IMR-90 (cell line): ENCODE results near the gene CELA2A.

Experiments used
- CTCF ChIP-seq: conservative IDR thresholded peaks from 2 replicates; pipeline ENCODE4 v1.5.1; 2012; ENCODE audit warnings: mild to moderate bottlenecking, low read depth, low read length, improper control_type of control experiment
- NFE2L2 ChIP-seq: fragments of 150-350 bp; IDR thresholded peaks from 2 replicates; pipeline ENCODE4 v1.6.1; 2016; ENCODE audit warnings: low read depth, mild to moderate bottlenecking, low read length

- TF ChIP-seq CTCF (no peak), NFE2L2 (no peak)
These were observed 46.2 kb upstream of the CELA2A start for GRCh38 chr1:15410223-15410883.
